Hepatocyte (in vitro differentiated cells): ENCODE data around the gene TRAF3.

ENCODE experiments used
- CTCF ChIP-seq: fragments of 200-600 bp; sonication (generic); IDR thresholded peaks from 2 replicates; pipeline ENCODE4 v1.5.1; 2016; ENCODE audit warnings: antibody characterized with exemption, mild to moderate bottlenecking; ENCODE audit not compliant: poor library complexity
- EZH2 ChIP-seq: fragments of 200-600 bp; sonication (generic); IDR thresholded peaks from 2 replicates; pipeline ENCODE4 v1.6.1; 2016; ENCODE audit warnings: antibody characterized with exemption, mild to moderate bottlenecking, borderline replicate concordance
- EZH2phosphoT487 ChIP-seq: fragments of 200-600 bp; sonication (generic); IDR thresholded peaks from one replicate; pipeline ENCODE4 v1.6.1; 2018; ENCODE audit warnings: antibody characterized with exemption, mild to moderate bottlenecking, low read depth, moderate library complexity; ENCODE audit not compliant: unreplicated experiment, severe bottlenecking

DNA sequence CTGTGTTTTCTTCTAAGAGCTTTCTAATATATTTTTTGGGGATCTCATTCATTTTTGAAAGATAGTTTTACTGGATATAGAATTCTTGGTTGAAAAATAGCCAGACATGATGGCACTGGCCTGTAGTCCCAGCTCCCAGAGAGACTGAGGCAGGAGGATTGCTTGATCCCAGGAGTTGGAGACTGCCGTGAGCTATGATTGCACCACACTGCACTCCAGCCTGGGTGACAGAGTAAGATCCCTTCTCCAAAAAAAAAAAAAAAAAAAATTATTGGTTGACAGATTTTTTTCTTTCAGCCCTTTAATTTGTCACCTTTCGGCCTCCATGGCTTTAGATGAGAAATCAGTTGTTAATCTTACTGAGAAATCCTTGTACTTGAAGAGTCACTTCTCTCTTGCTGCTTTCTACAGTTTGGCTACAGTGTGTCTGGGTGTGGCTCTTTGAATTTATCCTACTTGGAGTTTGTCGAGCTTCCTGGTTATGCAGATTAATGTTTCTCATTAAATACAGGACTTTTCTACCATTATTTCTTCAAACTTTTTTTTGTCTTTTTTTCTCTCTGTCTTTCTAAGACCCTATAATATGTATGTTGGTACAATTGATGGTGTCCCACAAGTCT lies 85.0 kb downstream of the TRAF3 start:
- TF ChIP-seq CTCF (no peak), EZH2phosphoT487 (no peak), EZH2 (no peak)
